Natural killer cell (primary cell): Measurements from ENCODE around the gene KDM4F. TPM values are rescaled to one million over a fixed set of nuclear protein-coding genes. Genes with fewer than 3 reads are reported as not detected.
"Not testable (repeated sequence)": the region's sequence is repeated elsewhere in the genome, so short reads cannot be mapped to it uniquely, and the experiment has no call there.

Source experiments
- ATAC-seq, 3 donors: fragments of 150-1000 bp in 2 of 3; fragments of 200-7000 bp in 1 of 3; cut with Tn5 transposase; 1 replicate in 1 of 3; 2 replicates in 2 of 3; pipeline ENCODE4 v1.10.0; 2021; ENCODE audit warnings: mild to moderate bottlenecking in 2 of 3, moderate library complexity in 2 of 3
- DNase-seq, 2 donors: peaks; one replicate each; pipeline versions ENCODE4 v3.0.0 to v3.0.0-alpha.2; 2013 to 2021; ENCODE audit warnings: mixed read lengths in 1 of 2
- H3K27ac ChIP-seq: one replicate; pipeline ENCODE4 v1.5.1; 2013; ENCODE audit warnings: mild to moderate bottlenecking, low read length
- H3K27me3 ChIP-seq: one replicate; pipeline ENCODE4 v1.6.1; 2013; ENCODE audit warnings: low read length; ENCODE audit not compliant: control insufficient read depth, insufficient read depth
- H3K36me3 ChIP-seq: one replicate; pipeline ENCODE4 v1.6.1; 2013; ENCODE audit warnings: low read length; ENCODE audit not compliant: control insufficient read depth, insufficient read depth
- H3K4me1 ChIP-seq: one replicate; pipeline ENCODE4 v1.6.1; 2013; ENCODE audit warnings: low read length; ENCODE audit not compliant: control insufficient read depth, insufficient read depth
- H3K4me3 ChIP-seq: one replicate; pipeline ENCODE4 v1.5.1; 2013; ENCODE audit warnings: low read length
- H3K9me3 ChIP-seq: one replicate; pipeline ENCODE4 v1.6.1; 2013; ENCODE audit warnings: low read length; ENCODE audit not compliant: control insufficient read depth, insufficient read depth
- H3K27ac Mint-ChIP-seq, 2 donors: one replicate each; pipeline ENCODE4 v1.8.0; 2022; ENCODE audit warnings: mild to moderate bottlenecking in 2 of 2, mixed read lengths in 2 of 2, moderate library complexity in 1 of 2
- H3K27me3 Mint-ChIP-seq, 2 donors: one replicate each; pipeline ENCODE4 v1.8.0; 2022; ENCODE audit warnings: low read depth in 2 of 2, mixed read lengths in 2 of 2
- H3K36me3 Mint-ChIP-seq: one replicate; pipeline ENCODE4 v1.8.0; 2022; ENCODE audit warnings: mixed read lengths
- H3K4me1 Mint-ChIP-seq, 2 donors: one replicate each; pipeline ENCODE4 v1.8.0; 2022; ENCODE audit warnings: mixed read lengths in 2 of 2
- H3K4me3 Mint-ChIP-seq: one replicate; pipeline ENCODE4 v1.8.0; 2022; ENCODE audit warnings: mild to moderate bottlenecking, moderate library complexity, mixed read lengths
- H3K9me3 Mint-ChIP-seq, 2 donors: one replicate each; pipeline ENCODE4 v1.8.0; 2022; ENCODE audit warnings: mixed read lengths in 2 of 2
- WGBS: methylation state at CpG from one replicate; pipeline ENCODE4 v1.1.7; 2013; ENCODE audit warnings: missing lambda C conversion rate; ENCODE audit not compliant: insufficient coverage; 5-methylcytosine and 5-hydroxymethylcytosine counted together
- intact Hi-C: fragments of 100-400 bp; cut with micrococcal nuclease; formaldehyde crosslinking; loops from one replicate; pipeline ENCODE4 v1.14.2; 2022
- total RNA-seq, 4 donors: library from RNA; stranded (reverse); fragments of 120-200 nt in 1 of 4; gene quantifications; one replicate each; pipeline versions ENCODE4 v1.2.3 to v1.2.4, GENCODE V29; 2013 to 2022
- TF ChIP-seq, protein P1 (sequence below): fragments of 200-600 bp; IDR thresholded peaks from one replicate; pipeline ENCODE4 v1.8.0; 2022; ENCODE audit warnings: antibody characterized with exemption

The KDM4F gene
- total RNA-seq, 3 donors from 2014 or later (not counting 1 experiment from before 2014, with no cell fraction given): not detected

DNA sequence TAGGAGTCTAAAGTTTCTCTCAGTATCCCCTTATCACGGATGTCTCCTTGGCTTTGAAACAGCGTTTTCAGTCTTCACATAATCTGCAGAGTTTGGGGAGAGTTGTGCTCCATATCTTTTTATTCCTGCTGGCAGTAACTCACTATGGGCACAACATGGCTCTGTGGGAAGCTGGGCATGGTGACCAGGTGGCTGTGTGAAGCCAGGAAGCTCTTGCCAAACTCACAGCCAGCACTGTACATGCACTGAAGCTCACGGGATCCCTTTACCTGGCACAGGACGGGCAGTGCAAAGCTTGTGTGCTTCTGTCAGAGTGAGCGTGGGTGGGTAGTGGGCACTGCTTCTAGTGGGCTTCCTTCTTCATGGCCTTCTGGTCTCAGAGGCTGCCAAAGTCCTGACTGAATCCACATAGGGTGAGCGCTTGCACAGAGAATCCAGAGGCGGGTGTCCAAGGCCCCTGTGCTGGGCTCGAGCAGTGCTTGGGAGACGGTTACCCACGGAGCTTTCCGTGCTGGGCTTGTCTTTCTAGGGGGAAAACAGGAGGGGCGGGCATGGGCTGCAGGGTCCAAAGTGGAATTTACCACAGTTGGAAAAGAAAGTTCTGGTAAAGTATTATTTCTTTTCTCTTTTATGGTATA is 34.9 kb upstream of the KDM4F start:
- DNase-seq: no peak
- ATAC-seq: no peak
- no peaks in the 10 kb centered on the region for H3K9me3 ChIP-seq
- intact Hi-C loops: no loop called here
- H3K36me3 Mint-ChIP-seq: no peaks in the 10 kb centered on the region
- H3K27ac Mint-ChIP-seq: no peak overlapping the region
- H3K4me3 ChIP-seq: no peak overlapping the region
- H3K27me3 ChIP-seq: no peaks in the 10 kb centered on the region
- H3K4me1 Mint-ChIP-seq: no peaks in the 10 kb centered on the region
- H3K9me3 Mint-ChIP-seq: no peaks in the 10 kb centered on the region
- TF ChIP-seq, protein P1, sequence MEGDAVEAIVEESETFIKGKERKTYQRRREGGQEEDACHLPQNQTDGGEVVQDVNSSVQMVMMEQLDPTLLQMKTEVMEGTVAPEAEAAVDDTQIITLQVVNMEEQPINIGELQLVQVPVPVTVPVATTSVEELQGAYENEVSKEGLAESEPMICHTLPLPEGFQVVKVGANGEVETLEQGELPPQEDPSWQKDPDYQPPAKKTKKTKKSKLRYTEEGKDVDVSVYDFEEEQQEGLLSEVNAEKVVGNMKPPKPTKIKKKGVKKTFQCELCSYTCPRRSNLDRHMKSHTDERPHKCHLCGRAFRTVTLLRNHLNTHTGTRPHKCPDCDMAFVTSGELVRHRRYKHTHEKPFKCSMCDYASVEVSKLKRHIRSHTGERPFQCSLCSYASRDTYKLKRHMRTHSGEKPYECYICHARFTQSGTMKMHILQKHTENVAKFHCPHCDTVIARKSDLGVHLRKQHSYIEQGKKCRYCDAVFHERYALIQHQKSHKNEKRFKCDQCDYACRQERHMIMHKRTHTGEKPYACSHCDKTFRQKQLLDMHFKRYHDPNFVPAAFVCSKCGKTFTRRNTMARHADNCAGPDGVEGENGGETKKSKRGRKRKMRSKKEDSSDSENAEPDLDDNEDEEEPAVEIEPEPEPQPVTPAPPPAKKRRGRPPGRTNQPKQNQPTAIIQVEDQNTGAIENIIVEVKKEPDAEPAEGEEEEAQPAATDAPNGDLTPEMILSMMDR: no peak
- peaks cover 13 to 37% of the 10 kb centered on the region in 2 donors for H3K27me3 Mint-ChIP-seq
- WGBS: 91% methylated on average over 12 of the region's 12 CpGs
- H3K4me1 ChIP-seq: no peaks in the 10 kb centered on the region
- H3K27ac ChIP-seq: no peak overlapping the region
- H3K36me3 ChIP-seq: no peaks in the 10 kb centered on the region
- H3K4me3 Mint-ChIP-seq: no peak overlapping the region

- no peak overlapping the region for H3K4me3 Mint-ChIP-seq
- no peaks in the 10 kb centered on the region for H3K36me3 ChIP-seq
- TF ChIP-seq, protein P1: no peak
- no peaks in the 10 kb centered on the region for H3K4me1 ChIP-seq
- H3K4me1 Mint-ChIP-seq: no peaks in the 10 kb centered on the region
- no peaks in the 10 kb centered on the region for H3K9me3 ChIP-seq
- intact Hi-C loops: no loop called here
- H3K36me3 Mint-ChIP-seq: no peaks in the 10 kb centered on the region
- no peak overlapping the region for H3K27ac Mint-ChIP-seq
- DNase-seq: no peak
- H3K9me3 Mint-ChIP-seq: no peaks in the 10 kb centered on the region
- no peak overlapping the region for H3K4me3 ChIP-seq
- H3K27ac ChIP-seq: no peak overlapping the region
- 90% methylated on average over 2 of the region's 2 CpGs for WGBS
- H3K27me3 ChIP-seq: no peaks in the 10 kb centered on the region
- no peak for ATAC-seq
- H3K27me3 Mint-ChIP-seq: peaks cover 10 to 22% of the 10 kb centered on the region in 2 donors
Observed at GRCh38 chr11:95016139-95016538, 33.1 kb upstream of the KDM4F start.

GRCh38 chr11:95021468-95021867 is 27.8 kb upstream of the KDM4F start:
- ATAC-seq, intact Hi-C loops, H3K9me3 ChIP-seq, H3K27me3 Mint-ChIP-seq, H3K27me3 ChIP-seq, H3K4me1 Mint-ChIP-seq, H3K4me3 Mint-ChIP-seq, H3K36me3 ChIP-seq, DNase-seq, H3K27ac Mint-ChIP-seq, H3K4me3 ChIP-seq, H3K4me1 ChIP-seq, H3K27ac ChIP-seq, H3K36me3 Mint-ChIP-seq, H3K9me3 Mint-ChIP-seq: not testable (repeated sequence)
- 88% methylated on average over 5 of the region's 5 CpGs for WGBS

DNA sequence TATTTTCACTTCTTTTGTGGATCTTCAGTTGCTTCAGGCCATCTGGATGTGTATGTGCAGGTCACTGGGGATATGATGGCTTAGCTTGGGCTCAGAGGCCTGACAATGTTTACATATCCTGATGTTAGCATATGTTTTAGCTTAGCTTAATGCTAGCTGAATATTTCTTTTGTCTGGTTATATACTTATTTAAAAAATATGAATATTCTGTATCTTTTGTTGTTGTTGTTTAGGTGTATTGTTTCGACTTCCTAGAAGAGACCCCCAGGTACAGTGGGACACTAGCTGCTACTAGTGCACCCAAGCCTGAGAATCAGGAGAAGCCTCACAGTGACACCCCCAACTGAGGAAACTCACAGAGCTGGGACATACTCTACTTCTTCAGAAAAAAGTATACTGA is 24.3 kb upstream of the KDM4F start, which contains the start of gene KDM4E:
TSS of gene KDM4E (plus strand) at position 301 of the 400 bp plus-strand sequence. CDS start 300 bp downstream, outside the sequence.
- Histone ChIP-seq H3K4me3 (no peak within 1 kb of the TSS), H3K4me1 (no peaks in the 10 kb centered on the region), H3K27me3 (no peaks in the 10 kb centered on the region), H3K9me3 (no peaks in the 10 kb centered on the region), H3K27ac (no peak within 1 kb of the TSS), H3K36me3 (no peaks in the 10 kb centered on the region)
- Mint-ChIP-seq H3K27me3 (peaks cover 4 to 23% of the 10 kb centered on the region in 2 donors), H3K36me3 (no peaks in the 10 kb centered on the region), H3K27ac (no peak within 1 kb of the TSS), H3K9me3 (no peaks in the 10 kb centered on the region), H3K4me1 (no peaks in the 10 kb centered on the region), H3K4me3 (no peak within 1 kb of the TSS)
- DNase-seq: no peak
- intact Hi-C loops: no loop called here
- no peak for ATAC-seq
- TF ChIP-seq, protein P1: no peak
- WGBS: 88% methylated on average over 1 of the region's 1 CpG

GRCh38 chr11:95025594-95025993 is 23.6 kb upstream of the KDM4F start:
- H3K36me3 ChIP-seq, H3K27ac Mint-ChIP-seq, intact Hi-C loops, H3K36me3 Mint-ChIP-seq, H3K4me3 Mint-ChIP-seq, H3K9me3 ChIP-seq, H3K4me1 ChIP-seq, ATAC-seq, H3K9me3 Mint-ChIP-seq, H3K4me1 Mint-ChIP-seq, H3K27me3 ChIP-seq, H3K27ac ChIP-seq, H3K4me3 ChIP-seq, DNase-seq: not testable (repeated sequence)
- H3K27me3 Mint-ChIP-seq: peaks cover 4 to 23% of the 10 kb centered on the region in 2 donors
- 87% methylated on average over 2 of the region's 9 CpGs for WGBS
